Astrocyte (in vitro differentiated cells and primary cell): ENCODE measurements around the gene SLC9A3. TPM values are rescaled to one million over a fixed set of nuclear protein-coding genes. Genes with fewer than 3 reads are reported as not detected.
A peak's percentile ranks its signal among the peaks of the same experiment; 100 is the strongest.

Experiments
- DNase-seq: peaks from one replicate; pipeline ENCODE4 v3.0.0-alpha.2; 2010; ENCODE audit warnings: low read depth
- FAIRE-seq: peaks from 2 replicates; lab custom pipeline; 2011; peaks lifted over from hg19 to GRCh38; lab: Jason Lieb, UNC
- H2AFZ ChIP-seq: 2 replicates; pipeline ENCODE4 v1.6.0; 2012; ENCODE audit warnings: low read depth, low read length, inconsistent platforms
- H3K27ac ChIP-seq: 2 replicates; pipeline ENCODE4 v1.5.1; 2011; ENCODE audit warnings: low read depth, low read length, inconsistent platforms
- H3K27me3 ChIP-seq: 2 replicates; pipeline ENCODE4 v1.6.0; 2011; ENCODE audit warnings: low read length, inconsistent platforms; ENCODE audit not compliant: insufficient read depth
- H3K36me3 ChIP-seq: 2 replicates; pipeline ENCODE4 v1.5.1; 2011; ENCODE audit warnings: low read length, inconsistent platforms; ENCODE audit not compliant: insufficient read depth
- H3K4me1 ChIP-seq: 2 replicates; pipeline ENCODE4 v1.5.1; 2011; ENCODE audit warnings: low read length, inconsistent platforms; ENCODE audit not compliant: insufficient read depth
- H3K4me2 ChIP-seq: 2 replicates; pipeline ENCODE4 v1.6.0; 2012; ENCODE audit warnings: low read length, inconsistent platforms
- H3K4me3 ChIP-seq: 2 replicates; pipeline ENCODE4 v1.5.1; 2011; ENCODE audit warnings: low read depth, mild to moderate bottlenecking, low read length, inconsistent platforms; ENCODE audit not compliant: insufficient read depth
- H3K79me2 ChIP-seq: 2 replicates; pipeline ENCODE4 v1.6.0; 2012; ENCODE audit warnings: mild to moderate bottlenecking, low read length, inconsistent platforms; ENCODE audit not compliant: insufficient read depth
- H3K9ac ChIP-seq: 2 replicates; pipeline ENCODE4 v1.6.0; 2012; ENCODE audit warnings: mild to moderate bottlenecking, low read length, inconsistent platforms
- H3K9me3 ChIP-seq: 2 replicates; pipeline ENCODE4 v1.5.1; 2012; ENCODE audit warnings: low read depth, mild to moderate bottlenecking, low read length, inconsistent platforms; ENCODE audit not compliant: insufficient read depth
- H4K20me1 ChIP-seq: 2 replicates; pipeline ENCODE4 v1.6.0; 2012; ENCODE audit warnings: low read length, inconsistent platforms; ENCODE audit not compliant: insufficient read depth
- H3K27ac Mint-ChIP-seq: one replicate; pipeline ENCODE4 v1.8.0; 2021; ENCODE audit warnings: mild to moderate bottlenecking, mixed read lengths; ENCODE audit not compliant: unreplicated experiment
- H3K27me3 Mint-ChIP-seq: one replicate; pipeline ENCODE4 v1.8.0; 2021; ENCODE audit warnings: low read depth, mixed read lengths; ENCODE audit not compliant: unreplicated experiment
- H3K36me3 Mint-ChIP-seq: one replicate; pipeline ENCODE4 v1.8.0; 2021; ENCODE audit warnings: low read depth, mixed read lengths; ENCODE audit not compliant: unreplicated experiment
- H3K4me1 Mint-ChIP-seq: one replicate; pipeline ENCODE4 v1.8.0; 2021; ENCODE audit warnings: low read depth, mixed read lengths; ENCODE audit not compliant: unreplicated experiment
- H3K4me3 Mint-ChIP-seq: one replicate; pipeline ENCODE4 v1.8.0; 2021; ENCODE audit warnings: mild to moderate bottlenecking, moderate library complexity, mixed read lengths; ENCODE audit not compliant: unreplicated experiment
- H3K9me3 Mint-ChIP-seq: one replicate; pipeline ENCODE4 v1.8.0; 2021; ENCODE audit warnings: mild to moderate bottlenecking, mixed read lengths; ENCODE audit not compliant: unreplicated experiment
- CTCF ChIP-seq: IDR thresholded peaks from 2 replicates; pipeline ENCODE4 v1.5.1; 2011; ENCODE audit warnings: low read depth, mild to moderate bottlenecking, inconsistent platforms, low read length, moderate library complexity; ENCODE audit not compliant: insufficient read depth
- EZH2 ChIP-seq: IDR thresholded peaks from 2 replicates; pipeline ENCODE4 v1.6.1; 2012; ENCODE audit warnings: mild to moderate bottlenecking, low read length, inconsistent platforms; ENCODE audit not compliant: insufficient read depth
- total RNA-seq: library from RNA; stranded (reverse); gene quantifications from 2 replicates; pipeline ENCODE4 v1.2.1, GENCODE V29; 2021

Gene SLC9A3
- total RNA-seq, 1 donor from 2014 or later = 1.0 TPM

DNA sequence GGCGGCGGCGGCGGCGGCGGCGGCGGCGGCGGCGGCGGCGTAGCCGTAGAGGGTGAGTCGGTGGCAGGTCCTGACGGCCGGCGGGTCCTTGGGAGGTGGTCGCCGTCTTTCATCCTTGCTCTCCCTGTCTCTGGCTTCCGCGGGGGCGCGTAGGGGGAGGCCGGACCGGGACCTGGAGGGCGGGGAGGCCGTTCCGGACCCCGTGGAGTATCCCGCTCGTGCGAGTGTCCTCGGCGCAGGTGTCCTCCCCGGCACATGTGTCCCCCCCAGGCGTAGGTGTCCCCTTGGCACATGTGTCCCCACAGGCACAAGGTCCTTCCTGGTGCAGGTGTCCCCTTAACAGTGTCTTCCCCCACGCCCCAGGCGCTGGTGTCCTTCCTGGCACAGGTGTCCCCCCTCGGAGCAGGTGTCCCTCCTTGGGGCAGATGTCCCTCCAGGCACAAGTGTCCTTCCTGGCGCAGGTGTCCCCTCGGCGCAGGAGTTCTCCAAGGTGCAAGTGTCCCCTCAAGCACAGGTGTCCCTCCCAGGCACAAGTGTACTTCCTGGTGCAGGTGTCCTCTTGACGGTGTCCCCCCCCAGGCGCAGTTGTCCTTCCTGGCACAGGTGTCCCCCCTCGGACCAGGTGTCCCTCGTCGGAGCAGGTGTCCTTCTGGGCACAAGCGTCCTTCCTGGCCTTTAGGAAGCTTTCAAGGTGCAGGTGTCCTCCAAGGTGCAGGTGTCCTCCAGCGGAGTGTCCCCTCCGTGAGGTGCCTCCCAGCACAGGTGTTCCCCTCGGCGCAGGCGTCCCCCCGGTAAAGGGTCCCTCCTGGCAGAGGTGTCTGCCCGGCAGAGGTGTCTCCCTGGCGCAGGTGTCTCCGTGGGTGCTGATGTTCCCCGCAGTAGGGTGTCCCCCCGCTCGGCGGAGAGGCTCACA, 80.8 kb downstream of the SLC9A3 start:
- Histone ChIP-seq H3K4me2 (peak overlapping the region; percentile 99), H3K36me3 (peaks cover 14% of the 10 kb centered on the region), H2AFZ (peak overlapping the region; percentile 74), H3K27me3 (no peaks in the 10 kb centered on the region), H3K9ac (peak overlapping the region; percentile 93), H3K4me1 (peaks cover 16% of the 10 kb centered on the region), H4K20me1 (peaks cover 33% of the 10 kb centered on the region), H3K27ac (peak overlapping the region; percentile 31), H3K9me3 (no peaks in the 10 kb centered on the region), H3K79me2 (peaks cover 52% of the 10 kb centered on the region), H3K4me3 (peak overlapping the region; percentile 98)
- no peaks in the 10 kb centered on the region for H3K9me3 Mint-ChIP-seq
- H3K27me3 Mint-ChIP-seq = no peaks in the 10 kb centered on the region
- FAIRE-seq = no peak
- H3K4me1 Mint-ChIP-seq = peaks cover 11% of the 10 kb centered on the region
- peak overlapping the region; percentile 98 for H3K4me3 Mint-ChIP-seq
- H3K27ac Mint-ChIP-seq = no peak overlapping the region
- H3K36me3 Mint-ChIP-seq = peaks cover 7% of the 10 kb centered on the region
- no peak for TF ChIP-seq EZH2
- TF ChIP-seq CTCF = no peak
- no peak for DNase-seq

- no peak for FAIRE-seq
- H3K4me1 Mint-ChIP-seq = peaks cover 11% of the 10 kb centered on the region
- Histone ChIP-seq H3K9ac (peak within 1 kb of the TSS; percentile 93), H3K4me3 (peak within 1 kb of the TSS; percentile 98), H4K20me1 (peaks cover 24% of the 10 kb centered on the region), H3K36me3 (peaks cover 6% of the 10 kb centered on the region), H3K9me3 (no peaks in the 10 kb centered on the region), H2AFZ (peak within 1 kb of the TSS; percentile 79), H3K27me3 (no peaks in the 10 kb centered on the region), H3K4me2 (peak within 1 kb of the TSS; percentile 99), H3K79me2 (peaks cover 46% of the 10 kb centered on the region), H3K4me1 (peaks cover 16% of the 10 kb centered on the region), H3K27ac (peak within 1 kb of the TSS; percentile 79)
- H3K27me3 Mint-ChIP-seq = no peaks in the 10 kb centered on the region
- TF ChIP-seq EZH2 = no peak
- no peak for TF ChIP-seq CTCF
- peak within 1 kb of the TSS; percentile 80 for H3K27ac Mint-ChIP-seq
- H3K9me3 Mint-ChIP-seq = no peaks in the 10 kb centered on the region
- DNase-seq = peak; percentile 38
- peaks cover 5% of the 10 kb centered on the region for H3K36me3 Mint-ChIP-seq
- H3K4me3 Mint-ChIP-seq = peak within 1 kb of the TSS; percentile 98
These were observed 81.7 kb downstream of the SLC9A3 start, which contains the start of gene EXOC3 for GRCh38 chr5:442335-443238. EXOC3 (plus strand) TSS chr5:443176; CDS start chr5:446206, 3,030 bp downstream.
